Measurements from ENCODE around the gene RAPGEF6. TPM values are rescaled to one million over a fixed set of nuclear protein-coding genes. Genes with fewer than 3 reads are reported as not detected.

RAPGEF6 gene
- total and polyA plus RNA-seq, 4 donors: 19.3 to 95.2 (median 33.5) TPM

GRCh38 chr5:131393498-131393968 lies 241.5 kb downstream of the RAPGEF6 start:
- WGBS (ENCODE audit: insufficient coverage): no CpG with 5 or more reads among the region's 5 CpGs
- Histone ChIP-seq H3K27me3 (ENCODE audit: control insufficient read depth, insufficient read depth, low read length) (no peaks in the 10 kb centered on the region), H3K4me1 (ENCODE audit: control insufficient read depth, insufficient read depth, low read length) (no peaks in the 10 kb centered on the region), H3K36me3 (ENCODE audit: control insufficient read depth, insufficient read depth, low read length) (peaks cover 9% of the 10 kb centered on the region), H3K27ac (ENCODE audit: low read depth, low read length) (peak overlapping the region; percentile 67), H3K9me3 (ENCODE audit: control insufficient read depth, insufficient read depth, low read length) (no peaks in the 10 kb centered on the region), H3K4me3 (ENCODE audit: low read depth, low read length) (no peak overlapping the region)
- DNase-seq (ENCODE audit: low read depth in 4 of 6, low spot score in 6 of 6): peak in 3 of 6 donors; percentile 24 to 58 (median 35)

GRCh38 chr5:131392466-131393095 lies 242.4 kb downstream of the RAPGEF6 start:
- WGBS (ENCODE audit: insufficient coverage): 90% methylated on average over 2 of the region's 5 CpGs
- DNase-seq (ENCODE audit: low read depth in 4 of 6, low spot score in 6 of 6): no peak
- no peaks in the 10 kb centered on the region for H3K9me3 ChIP-seq (ENCODE audit: control insufficient read depth, insufficient read depth, low read length)
- H3K4me1 ChIP-seq (ENCODE audit: control insufficient read depth, insufficient read depth, low read length): no peaks in the 10 kb centered on the region
- no peak overlapping the region for H3K27ac ChIP-seq (ENCODE audit: low read depth, low read length)
- H3K36me3 ChIP-seq (ENCODE audit: control insufficient read depth, insufficient read depth, low read length): peaks cover 9% of the 10 kb centered on the region
- no peak overlapping the region for H3K4me3 ChIP-seq (ENCODE audit: low read depth, low read length)
- no peaks in the 10 kb centered on the region for H3K27me3 ChIP-seq (ENCODE audit: control insufficient read depth, insufficient read depth, low read length)

- no peak overlapping the region for H3K27ac ChIP-seq (ENCODE audit: low read depth, low read length)
Measured at GRCh38 chr5:131389869-131390265, 245.2 kb downstream of the RAPGEF6 start.

GRCh38 chr5:131389096-131389868 lies 245.7 kb downstream of the RAPGEF6 start:
- Histone ChIP-seq H3K27me3 (ENCODE audit: control insufficient read depth, insufficient read depth, low read length) (no peaks in the 10 kb centered on the region), H3K4me1 (ENCODE audit: control insufficient read depth, insufficient read depth, low read length) (no peaks in the 10 kb centered on the region), H3K9me3 (ENCODE audit: control insufficient read depth, insufficient read depth, low read length) (no peaks in the 10 kb centered on the region), H3K27ac (ENCODE audit: low read depth, low read length) (no peak overlapping the region), H3K4me3 (ENCODE audit: low read depth, low read length) (no peak overlapping the region), H3K36me3 (ENCODE audit: control insufficient read depth, insufficient read depth, low read length) (peaks cover 6% of the 10 kb centered on the region)
- DNase-seq (ENCODE audit: low read depth in 4 of 6, low spot score in 6 of 6): no peak
- no CpG with 5 or more reads among the region's 4 CpGs for WGBS (ENCODE audit: insufficient coverage)

More at GRCh38 chr5:131389869-131390265, 245.2 kb downstream of the RAPGEF6 start:
- Histone ChIP-seq H3K4me1 (ENCODE audit: control insufficient read depth, insufficient read depth, low read length) (no peaks in the 10 kb centered on the region), H3K4me3 (ENCODE audit: low read depth, low read length) (no peak overlapping the region), H3K9me3 (ENCODE audit: control insufficient read depth, insufficient read depth, low read length) (no peaks in the 10 kb centered on the region), H3K27me3 (ENCODE audit: control insufficient read depth, insufficient read depth, low read length) (no peaks in the 10 kb centered on the region), H3K36me3 (ENCODE audit: control insufficient read depth, insufficient read depth, low read length) (peaks cover 6% of the 10 kb centered on the region)
- DNase-seq (ENCODE audit: low read depth in 4 of 6, low spot score in 6 of 6): no peak
- WGBS (ENCODE audit: insufficient coverage): no CpG with 5 or more reads among the region's 1 CpG

GRCh38 chr5:131387255-131387654 lies 247.8 kb downstream of the RAPGEF6 start:
- WGBS (ENCODE audit: insufficient coverage): no CpG with 5 or more reads among the region's 6 CpGs
- peaks cover 6% of the 10 kb centered on the region for H3K36me3 ChIP-seq (ENCODE audit: control insufficient read depth, insufficient read depth, low read length)
- H3K4me1 ChIP-seq (ENCODE audit: control insufficient read depth, insufficient read depth, low read length): no peaks in the 10 kb centered on the region
- H3K4me3 ChIP-seq (ENCODE audit: low read depth, low read length): no peak overlapping the region
- H3K9me3 ChIP-seq (ENCODE audit: control insufficient read depth, insufficient read depth, low read length): no peaks in the 10 kb centered on the region
- DNase-seq (ENCODE audit: low read depth in 4 of 6, low spot score in 6 of 6): no peak
- H3K27ac ChIP-seq (ENCODE audit: low read depth, low read length): no peak overlapping the region
- H3K27me3 ChIP-seq (ENCODE audit: control insufficient read depth, insufficient read depth, low read length): no peaks in the 10 kb centered on the region

GRCh38 chr5:131386779-131387178 lies 248.2 kb downstream of the RAPGEF6 start:
- Histone ChIP-seq H3K36me3 (ENCODE audit: control insufficient read depth, insufficient read depth, low read length) (peaks cover 6% of the 10 kb centered on the region), H3K27me3 (ENCODE audit: control insufficient read depth, insufficient read depth, low read length) (no peaks in the 10 kb centered on the region), H3K27ac (ENCODE audit: low read depth, low read length) (no peak overlapping the region), H3K4me1 (ENCODE audit: control insufficient read depth, insufficient read depth, low read length) (no peaks in the 10 kb centered on the region), H3K4me3 (ENCODE audit: low read depth, low read length) (no peak overlapping the region), H3K9me3 (ENCODE audit: control insufficient read depth, insufficient read depth, low read length) (no peaks in the 10 kb centered on the region)
- 18% methylated on average over 4 of the region's 4 CpGs for WGBS (ENCODE audit: insufficient coverage)
- DNase-seq (ENCODE audit: low read depth in 4 of 6, low spot score in 6 of 6): no peak

- 90% methylated on average over 2 of the region's 3 CpGs for whole genome bisulfite sequencing (ENCODE audit: insufficient coverage)
- H3K36me3 ChIP-seq (ENCODE audit: control insufficient read depth, insufficient read depth, low read length): peaks cover 3% of the 10 kb centered on the region
- no peaks in the 10 kb centered on the region for H3K9me3 ChIP-seq (ENCODE audit: control insufficient read depth, insufficient read depth, low read length)
- H3K27me3 ChIP-seq (ENCODE audit: control insufficient read depth, insufficient read depth, low read length): no peaks in the 10 kb centered on the region
- no peak for DNase-seq (ENCODE audit: low read depth in 4 of 6, low spot score in 6 of 6)
- no peaks in the 10 kb centered on the region for H3K4me1 ChIP-seq (ENCODE audit: control insufficient read depth, insufficient read depth, low read length)
- H3K27ac ChIP-seq (ENCODE audit: low read depth, low read length): no peak overlapping the region
- H3K4me3 ChIP-seq (ENCODE audit: low read depth, low read length): no peak overlapping the region
Measured at GRCh38 chr5:131386124-131386523, 248.9 kb downstream of the RAPGEF6 start.

GRCh38 chr5:131384616-131385214 lies 250.3 kb downstream of the RAPGEF6 start:
- WGBS (ENCODE audit: insufficient coverage): no CpG with 5 or more reads among the region's 3 CpGs
- Histone ChIP-seq H3K9me3 (ENCODE audit: control insufficient read depth, insufficient read depth, low read length) (no peaks in the 10 kb centered on the region), H3K36me3 (ENCODE audit: control insufficient read depth, insufficient read depth, low read length) (peaks cover 3% of the 10 kb centered on the region), H3K27me3 (ENCODE audit: control insufficient read depth, insufficient read depth, low read length) (no peaks in the 10 kb centered on the region), H3K4me1 (ENCODE audit: control insufficient read depth, insufficient read depth, low read length) (no peaks in the 10 kb centered on the region), H3K4me3 (ENCODE audit: low read depth, low read length) (no peak overlapping the region), H3K27ac (ENCODE audit: low read depth, low read length) (no peak overlapping the region)
- no peak for DNase-seq (ENCODE audit: low read depth in 4 of 6, low spot score in 6 of 6)

- DNase-seq (ENCODE audit: low read depth in 4 of 6, low spot score in 6 of 6): no peak
- H3K9me3 ChIP-seq (ENCODE audit: control insufficient read depth, insufficient read depth, low read length): no peaks in the 10 kb centered on the region
- no peaks in the 10 kb centered on the region for H3K4me1 ChIP-seq (ENCODE audit: control insufficient read depth, insufficient read depth, low read length)
- WGBS (ENCODE audit: insufficient coverage): 60% methylated on average over 2 of the region's 6 CpGs
- peaks cover 3% of the 10 kb centered on the region for H3K36me3 ChIP-seq (ENCODE audit: control insufficient read depth, insufficient read depth, low read length)
- H3K27ac ChIP-seq (ENCODE audit: low read depth, low read length): no peak overlapping the region
- H3K27me3 ChIP-seq (ENCODE audit: control insufficient read depth, insufficient read depth, low read length): no peaks in the 10 kb centered on the region
- no peak overlapping the region for H3K4me3 ChIP-seq (ENCODE audit: low read depth, low read length)
Measured at GRCh38 chr5:131384173-131384572, 250.9 kb downstream of the RAPGEF6 start.

Measured in spinal cord (tissue), 10 donors.